Right hindlimb (tissue), 1 donor: ENCODE results near the gene WNK4.
A peak's percentile ranks its signal among the peaks of the same experiment; 100 is the strongest.

Experiments used
- DNase-seq: peaks from one replicate; pipeline ENCODE4 v3.0.0-alpha.2; 2018

WNK4 gene

GRCh38 chr17:42797067-42798007 lies 16.9 kb downstream of the WNK4 start:
- no peak for DNase-seq

GRCh38 chr17:42798011-42798382 lies 17.6 kb downstream of the WNK4 start:
- no peak for DNase-seq

GRCh38 chr17:42798383-42799380 lies 18.3 kb downstream of the WNK4 start, which contains the start of the genes CNTD1 and COA3:
TSS of gene CNTD1 (plus strand) at chr17:42798861. CDS start at chr17:42799068, 207 bp downstream.
TSS of gene COA3 (minus strand) at chr17:42798704. CDS start at chr17:42798681, 23 bp downstream.
- DNase-seq, result peak; percentile 91

- DNase-seq, result no peak
Observed at GRCh38 chr17:42803074-42803883, 22.9 kb downstream of the WNK4 start.

GRCh38 chr17:42804918-42805367 lies 24.5 kb downstream of the WNK4 start:
- no peak for DNase-seq

GRCh38 chr17:42806249-42806648 lies 25.8 kb downstream of the WNK4 start:
- no peak for DNase-seq

- no peak for DNase-seq
Observed at GRCh38 chr17:42809250-42809649, 28.8 kb downstream of the WNK4 start.

- DNase-seq, result peak; percentile 51
Observed at GRCh38 chr17:42814633-42815399, 34.4 kb downstream of the WNK4 start.

- no peak for DNase-seq
Observed at GRCh38 chr17:42817866-42818265, 37.5 kb downstream of the WNK4 start.

GRCh38 chr17:42818379-42818778 lies 38.0 kb downstream of the WNK4 start:
- DNase-seq, result no peak

- no peak for DNase-seq
Observed at GRCh38 chr17:42819939-42820535, 39.6 kb downstream of the WNK4 start.

GRCh38 chr17:42821176-42821575 lies 40.8 kb downstream of the WNK4 start:
- no peak for DNase-seq

GRCh38 chr17:42827472-42827871 lies 47.1 kb downstream of the WNK4 start:
- no peak for DNase-seq

GRCh38 chr17:42830971-42831370 lies 50.6 kb downstream of the WNK4 start:
- DNase-seq, result no peak

GRCh38 chr17:42832213-42832933 lies 52.0 kb downstream of the WNK4 start:
- no peak for DNase-seq

GRCh38 chr17:42832934-42833766 lies 52.7 kb downstream of the WNK4 start, which contains the start of gene PSME3:
TSS of gene PSME3 (plus strand) at chr17:42833397. CDS start at chr17:42833632, 235 bp downstream.
- peak; percentile 94 for DNase-seq

GRCh38 chr17:42833767-42834422 lies 53.5 kb downstream of the WNK4 start:
- DNase-seq, result no peak

GRCh38 chr17:42835732-42836131 lies 55.3 kb downstream of the WNK4 start:
- no peak for DNase-seq
